Stimulated activated CD8-positive, alpha-beta memory T cell treated with anti-CD3 and anti-CD28 coated beads, Interleukin-12 subunit alpha, Interleukin-12 subunit beta, amount 100 ng/mL, for 24 hours (primary cell): Measurements from ENCODE around the gene SUN1.

Source experiments
- DNase-seq: peaks from one replicate; pipeline ENCODE4 v3.0.0-alpha.2; 2020; ENCODE audit errors: extremely low read depth

Gene SUN1

DNA sequence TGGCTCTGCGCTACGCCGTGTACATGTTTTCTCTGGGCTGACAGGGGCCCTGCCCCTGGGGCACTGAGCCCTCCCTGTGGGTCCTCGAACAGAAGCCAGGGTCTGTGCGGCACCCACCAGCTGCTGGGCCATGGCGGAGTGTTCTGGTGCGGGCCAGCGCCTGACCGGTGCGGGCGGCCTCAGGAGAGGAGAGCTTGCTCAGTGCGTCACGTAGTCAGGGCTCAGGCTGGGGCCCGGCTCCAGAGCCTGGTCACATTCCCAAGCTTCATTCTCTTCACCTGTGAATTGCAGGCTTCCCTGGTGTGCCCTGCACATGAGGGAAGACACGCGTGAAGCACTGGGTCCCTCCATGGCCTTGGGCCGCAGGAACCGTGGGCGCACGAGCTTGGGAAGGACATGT lies 59.5 kb downstream of the SUN1 start:
- DNase-seq: no peak

DNA sequence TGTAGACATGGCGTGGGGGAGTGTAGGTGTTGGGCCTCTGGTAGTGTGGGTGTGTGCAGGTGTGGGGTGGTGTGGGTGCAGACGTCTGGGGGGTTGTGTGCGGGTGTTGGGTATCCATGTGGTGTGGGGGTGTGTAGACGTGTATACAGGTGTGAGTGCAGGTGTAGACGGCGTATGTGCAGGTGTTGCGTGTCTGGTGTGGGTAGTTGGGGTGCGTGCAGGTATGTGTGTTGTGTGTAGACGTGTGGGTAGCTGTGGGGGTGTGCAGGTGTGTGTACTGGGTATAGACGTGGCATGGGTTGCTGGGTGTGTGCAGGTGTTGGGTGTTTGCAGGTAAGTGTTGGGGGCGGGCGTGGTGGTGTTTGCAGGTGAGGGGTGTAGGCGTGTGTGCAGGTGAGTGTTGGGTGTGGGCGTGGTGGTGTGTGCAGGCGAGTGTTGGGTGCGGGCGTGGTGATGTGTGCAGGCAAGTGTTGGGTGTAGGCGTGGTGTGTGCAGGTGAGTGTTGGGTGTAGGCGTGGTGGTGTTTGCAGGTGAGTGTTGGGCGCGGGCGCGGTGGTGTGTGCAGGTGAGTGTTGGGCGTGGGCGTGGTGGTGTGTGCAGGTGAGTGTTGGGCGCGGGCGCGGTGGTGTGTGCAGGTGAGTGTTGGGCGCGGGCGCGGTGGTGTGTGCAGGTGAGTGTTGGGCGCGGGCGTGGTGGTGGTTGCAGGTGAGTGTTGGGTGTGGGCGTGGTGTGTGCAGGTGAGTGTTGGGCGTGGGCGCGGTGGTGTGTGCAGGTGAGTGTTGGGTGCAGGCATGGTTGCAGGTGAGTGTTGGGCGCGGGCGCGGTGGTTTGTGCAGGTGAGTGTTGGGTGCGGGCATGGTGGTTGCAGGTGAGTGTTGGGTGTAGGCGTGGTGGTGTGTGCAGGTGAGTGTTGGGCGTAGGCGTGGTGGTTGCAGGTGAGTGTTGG lies 60.6 kb downstream of the SUN1 start:
- DNase-seq: no peak

DNA sequence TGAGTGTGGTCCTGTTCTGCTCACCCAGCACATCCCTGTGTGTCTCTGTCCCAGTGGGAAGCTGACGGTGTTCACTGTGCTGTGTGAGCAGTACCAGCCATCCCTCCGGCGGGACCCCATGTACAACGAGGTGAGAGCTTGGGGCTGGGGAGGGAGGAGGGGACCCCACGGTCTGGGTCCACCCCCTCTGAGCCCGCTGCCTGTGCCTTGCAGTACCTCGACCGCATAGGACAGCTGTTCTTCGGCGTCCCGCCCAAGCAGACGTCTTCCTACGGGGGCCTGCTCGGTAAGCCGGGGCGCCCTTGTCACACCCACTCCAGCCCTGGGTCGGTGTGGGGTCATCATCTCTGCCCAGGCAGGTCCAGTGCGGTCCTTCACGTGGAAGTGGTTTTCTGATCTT lies 61.4 kb downstream of the SUN1 start:
- DNase-seq: no peak

DNA sequence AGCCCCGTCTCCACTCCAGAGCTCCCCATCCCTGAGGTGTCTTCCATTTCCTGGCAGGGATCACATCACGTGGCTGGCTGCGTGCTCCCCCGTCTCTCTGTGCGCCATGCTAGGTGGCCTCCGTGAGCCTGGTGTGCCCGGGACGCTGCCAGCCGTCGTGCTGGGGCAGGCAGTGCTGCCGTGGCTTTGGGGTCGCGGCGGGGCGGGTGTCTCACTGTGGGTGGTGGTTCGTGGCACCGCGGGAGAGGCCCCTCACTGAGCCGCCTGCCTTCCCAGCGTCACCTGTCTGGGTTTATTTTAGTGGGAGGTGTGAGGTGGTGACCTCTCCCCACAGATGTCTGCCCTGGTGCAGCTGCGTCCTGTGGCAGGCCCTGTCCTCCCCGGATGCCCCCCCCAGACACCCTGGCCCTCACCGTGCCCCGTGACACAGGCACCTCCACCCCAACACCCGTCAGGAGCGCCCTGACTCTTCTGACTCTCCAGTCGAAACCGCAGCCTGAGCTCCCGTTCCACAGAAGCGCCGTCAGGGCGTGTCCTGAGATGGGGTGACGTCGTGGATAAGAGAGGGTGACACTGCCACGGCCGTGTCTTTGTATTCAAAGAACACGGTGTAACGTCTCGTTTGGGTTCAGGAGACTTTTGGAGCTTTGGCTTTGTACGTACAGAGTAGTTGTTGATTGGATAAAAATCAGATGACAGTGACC lies 62.0 kb downstream of the SUN1 start:
- no peak for DNase-seq

- no peak for DNase-seq
These were observed 62.7 kb downstream of the SUN1 start for GRCh38 chr7:894927-895450.

GRCh38 chr7:895451-896052 lies 63.3 kb downstream of the SUN1 start:
- no peak for DNase-seq

- no peak for DNase-seq
These were observed 64.2 kb downstream of the SUN1 start for GRCh38 chr7:896346-897075.

DNA sequence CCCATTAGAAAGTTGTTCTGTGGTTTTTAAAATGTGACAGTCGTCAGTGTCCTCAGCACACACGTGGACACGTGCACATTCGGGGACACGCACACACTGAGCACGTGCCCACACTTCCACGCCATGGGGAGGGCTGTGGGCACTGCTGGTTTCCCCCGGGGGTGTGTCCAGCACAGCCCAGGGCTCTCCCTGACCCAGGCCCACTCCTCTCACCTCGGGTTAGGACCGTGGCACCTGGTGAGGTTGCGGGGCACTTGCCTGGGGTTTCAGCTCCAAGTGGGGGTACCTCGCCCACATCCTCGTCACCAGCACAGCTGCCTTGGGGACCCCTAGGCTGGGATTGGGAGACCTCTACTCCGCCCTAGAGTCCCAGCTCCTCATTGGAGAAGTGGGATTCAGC lies 64.8 kb downstream of the SUN1 start:
- DNase-seq: no peak

DNA sequence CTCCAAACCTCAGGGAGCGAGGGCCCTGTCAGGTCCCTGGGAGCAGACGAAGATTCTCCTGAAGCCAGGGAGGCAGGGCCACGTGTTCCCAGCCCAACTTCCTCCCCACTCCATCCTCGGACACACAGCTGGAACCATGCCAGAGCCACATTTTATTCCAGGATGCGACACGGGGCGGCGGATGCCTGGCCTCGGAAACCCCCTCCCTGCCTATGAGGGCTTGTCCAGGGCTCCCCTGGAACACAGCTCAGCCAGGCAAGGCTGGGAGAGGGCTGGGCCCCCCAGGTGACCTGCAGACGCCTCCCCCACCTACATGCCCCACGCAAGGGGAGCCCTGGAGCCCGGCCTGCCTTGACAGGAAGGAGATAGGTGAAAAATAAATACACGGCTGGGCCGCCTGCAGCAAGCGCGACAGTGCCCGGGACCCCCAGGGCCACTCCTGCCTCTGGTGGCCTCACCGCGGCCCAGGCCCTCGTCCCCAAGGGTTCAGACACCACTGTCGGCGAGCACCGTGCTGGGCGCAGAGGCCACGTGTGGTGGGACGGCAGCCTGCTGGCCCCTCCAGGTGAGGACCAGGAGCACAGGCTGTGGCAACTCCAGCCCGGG lies 65.6 kb downstream of the SUN1 start:
- DNase-seq: no peak

DNA sequence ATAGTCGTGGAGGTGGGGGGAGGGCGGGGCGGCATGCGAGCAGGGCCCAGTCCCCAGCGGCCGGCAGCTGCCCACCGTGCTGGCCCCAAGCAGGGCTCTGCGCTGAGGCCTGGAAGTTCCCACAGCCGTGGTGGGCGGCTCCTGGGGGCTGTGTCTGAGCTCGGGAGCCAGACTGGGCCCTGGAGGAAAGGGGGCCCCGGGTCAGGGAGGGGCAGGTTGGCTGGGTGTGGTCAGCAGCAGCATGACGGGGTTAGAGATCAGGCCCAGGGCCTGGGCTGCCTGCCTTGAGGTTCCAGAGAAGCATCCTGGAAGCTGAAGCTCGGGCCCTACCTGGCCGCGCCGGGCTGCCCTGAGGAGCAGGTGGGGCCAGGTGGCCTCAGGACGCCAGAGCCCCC lies 66.2 kb downstream of the SUN1 start:
- DNase-seq: no peak

- DNase-seq: no peak
These were observed 66.8 kb downstream of the SUN1 start for GRCh38 chr7:898855-899681.

DNA sequence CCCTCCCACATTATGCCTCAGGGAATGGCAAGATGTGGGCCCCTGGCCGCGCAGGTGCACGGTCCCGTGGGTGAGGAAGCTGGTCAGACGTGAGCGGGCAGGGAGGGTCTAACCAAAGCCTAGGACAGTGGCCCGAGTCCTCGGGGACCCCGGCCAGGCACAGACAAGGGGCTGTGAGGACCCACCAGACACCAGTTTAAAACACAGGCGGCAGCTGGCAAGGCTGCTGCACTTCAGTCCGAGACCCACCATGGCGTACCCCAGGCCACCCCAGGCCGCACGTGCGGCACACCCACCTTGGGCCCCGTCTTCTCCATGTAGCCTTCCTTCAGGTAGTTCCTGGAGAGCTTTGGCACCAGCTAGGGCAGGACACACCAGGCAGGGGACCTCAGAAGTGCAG lies 67.5 kb downstream of the SUN1 start:
- DNase-seq: no peak

- DNase-seq: no peak
These were observed 68.2 kb downstream of the SUN1 start for GRCh38 chr7:900331-901040.

- no peak for DNase-seq
These were observed 68.7 kb downstream of the SUN1 start for GRCh38 chr7:901041-901387.

- DNase-seq: no peak
These were observed 69.3 kb downstream of the SUN1 start for GRCh38 chr7:901388-902154.

GRCh38 chr7:902996-903395 lies 70.7 kb downstream of the SUN1 start:
- no peak for DNase-seq

GRCh38 chr7:903921-904755 lies 71.9 kb downstream of the SUN1 start:
- DNase-seq: no peak

GRCh38 chr7:904847-905246 lies 72.6 kb downstream of the SUN1 start:
- DNase-seq: no peak
